ENCODE results near the gene HTR3A.

DNA sequence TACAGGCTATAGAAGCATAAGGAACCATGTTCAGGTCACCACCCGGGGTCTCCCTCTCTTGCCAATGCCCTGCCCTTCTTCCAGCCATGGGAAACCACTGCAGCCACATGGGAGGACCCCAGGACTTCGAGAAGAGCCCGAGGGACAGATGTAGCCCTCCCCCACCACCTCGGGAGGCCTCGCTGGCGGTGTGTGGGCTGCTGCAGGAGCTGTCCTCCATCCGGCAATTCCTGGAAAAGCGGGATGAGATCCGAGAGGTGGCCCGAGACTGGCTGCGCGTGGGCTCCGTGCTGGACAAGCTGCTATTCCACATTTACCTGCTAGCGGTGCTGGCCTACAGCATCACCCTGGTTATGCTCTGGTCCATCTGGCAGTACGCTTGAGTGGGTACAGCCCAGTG lies 14.5 kb downstream of the HTR3A start:
- TF ChIP-seq, protein P1, sequence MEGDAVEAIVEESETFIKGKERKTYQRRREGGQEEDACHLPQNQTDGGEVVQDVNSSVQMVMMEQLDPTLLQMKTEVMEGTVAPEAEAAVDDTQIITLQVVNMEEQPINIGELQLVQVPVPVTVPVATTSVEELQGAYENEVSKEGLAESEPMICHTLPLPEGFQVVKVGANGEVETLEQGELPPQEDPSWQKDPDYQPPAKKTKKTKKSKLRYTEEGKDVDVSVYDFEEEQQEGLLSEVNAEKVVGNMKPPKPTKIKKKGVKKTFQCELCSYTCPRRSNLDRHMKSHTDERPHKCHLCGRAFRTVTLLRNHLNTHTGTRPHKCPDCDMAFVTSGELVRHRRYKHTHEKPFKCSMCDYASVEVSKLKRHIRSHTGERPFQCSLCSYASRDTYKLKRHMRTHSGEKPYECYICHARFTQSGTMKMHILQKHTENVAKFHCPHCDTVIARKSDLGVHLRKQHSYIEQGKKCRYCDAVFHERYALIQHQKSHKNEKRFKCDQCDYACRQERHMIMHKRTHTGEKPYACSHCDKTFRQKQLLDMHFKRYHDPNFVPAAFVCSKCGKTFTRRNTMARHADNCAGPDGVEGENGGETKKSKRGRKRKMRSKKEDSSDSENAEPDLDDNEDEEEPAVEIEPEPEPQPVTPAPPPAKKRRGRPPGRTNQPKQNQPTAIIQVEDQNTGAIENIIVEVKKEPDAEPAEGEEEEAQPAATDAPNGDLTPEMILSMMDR (conservative IDR thresholded peaks at IDR 0.05; ENCODE audit: low read length): no peak
- TF ChIP-seq EZH2phosphoT487 (IDR thresholded peaks at IDR 0.05; ENCODE audit: borderline replicate concordance): no peak

Data from Loucy (cell line).